ACC112 (cell line): Measurements from ENCODE around the gene DDX52.

ENCODE experiments used
- H2AFZ ChIP-seq: fragments of 200-600 bp; sonication (generic); one replicate; pipeline ENCODE4 v1.6.0; 2017; ENCODE audit warnings: antibody characterized with exemption, low read length; ENCODE audit not compliant: unreplicated experiment
- H3K27ac ChIP-seq: fragments of 200-600 bp; sonication (generic); 2 replicates; pipeline ENCODE4 v1.5.1; 2014; ENCODE audit warnings: low read depth, mild to moderate bottlenecking, antibody characterized with exemption, low read length, moderate library complexity
- H3K27me3 ChIP-seq: fragments of 200-600 bp; sonication (generic); 2 replicates; pipeline ENCODE4 v1.6.1; 2014; ENCODE audit warnings: mild to moderate bottlenecking, antibody characterized with exemption, low read length, moderate library complexity, mixed read lengths; ENCODE audit not compliant: insufficient read depth
- H3K36me3 ChIP-seq: fragments of 200-600 bp; sonication (generic); 2 replicates; pipeline ENCODE4 v1.6.1; 2016; ENCODE audit warnings: mild to moderate bottlenecking, antibody characterized with exemption, low read length, moderate library complexity, mixed read lengths; ENCODE audit not compliant: insufficient read depth
- H3K4me1 ChIP-seq: fragments of 200-600 bp; sonication (generic); one replicate; pipeline ENCODE4 v1.6.1; 2016; ENCODE audit warnings: low read length, mixed read lengths; ENCODE audit not compliant: insufficient read depth, unreplicated experiment, control insufficient read depth
- H3K4me3 ChIP-seq: fragments of 200-600 bp; sonication (generic); 2 replicates; pipeline ENCODE4 v1.5.1; 2014; ENCODE audit warnings: mild to moderate bottlenecking, low read depth, low read length
- H3K79me2 ChIP-seq: fragments of 200-600 bp; sonication (generic); one replicate; pipeline ENCODE4 v1.6.0; 2016; ENCODE audit warnings: low read length; ENCODE audit not compliant: control insufficient read depth, unreplicated experiment, insufficient read depth

DDX52 gene

GRCh38 chr17:37585066-37585465, 58.2 kb downstream of the DDX52 start:
- H3K36me3 ChIP-seq: peaks cover 18% of the 10 kb centered on the region
- H3K27me3 ChIP-seq: no peaks in the 10 kb centered on the region
- no peaks in the 10 kb centered on the region for H3K4me1 ChIP-seq
- H3K79me2 ChIP-seq: peaks cover 13% of the 10 kb centered on the region
- no peak overlapping the region for H3K4me3 ChIP-seq
- H2AFZ ChIP-seq: no peak overlapping the region
- no peak overlapping the region for H3K27ac ChIP-seq

GRCh38 chr17:37576281-37576680, 67.0 kb downstream of the DDX52 start:
- no peak overlapping the region for H2AFZ ChIP-seq
- no peak overlapping the region for H3K4me3 ChIP-seq
- H3K27ac ChIP-seq: no peak overlapping the region
- no peaks in the 10 kb centered on the region for H3K4me1 ChIP-seq
- peaks cover 23% of the 10 kb centered on the region for H3K36me3 ChIP-seq
- H3K27me3 ChIP-seq: no peaks in the 10 kb centered on the region
- no peaks in the 10 kb centered on the region for H3K79me2 ChIP-seq

- Histone ChIP-seq H3K4me3 (no peak overlapping the region), H3K27me3 (no peaks in the 10 kb centered on the region), H3K4me1 (no peaks in the 10 kb centered on the region), H2AFZ (no peak overlapping the region), H3K36me3 (peaks cover 23% of the 10 kb centered on the region), H3K79me2 (no peaks in the 10 kb centered on the region), H3K27ac (no peak overlapping the region)
These were observed 68.8 kb downstream of the DDX52 start for GRCh38 chr17:37574427-37574826.

- no peaks in the 10 kb centered on the region for H3K27me3 ChIP-seq
- no peak overlapping the region for H3K27ac ChIP-seq
- no peak overlapping the region for H2AFZ ChIP-seq
- H3K4me3 ChIP-seq: no peak overlapping the region
- no peaks in the 10 kb centered on the region for H3K4me1 ChIP-seq
- H3K36me3 ChIP-seq: peaks cover 24% of the 10 kb centered on the region
- H3K79me2 ChIP-seq: no peaks in the 10 kb centered on the region
These were observed 71.6 kb downstream of the DDX52 start for GRCh38 chr17:37571674-37572073.

- H3K27me3 ChIP-seq: no peaks in the 10 kb centered on the region
- no peak overlapping the region for H3K27ac ChIP-seq
- H3K36me3 ChIP-seq: peaks cover 22% of the 10 kb centered on the region
- no peak overlapping the region for H3K4me3 ChIP-seq
- H3K4me1 ChIP-seq: no peaks in the 10 kb centered on the region
- H3K79me2 ChIP-seq: no peaks in the 10 kb centered on the region
- no peak overlapping the region for H2AFZ ChIP-seq
These were observed 72.6 kb downstream of the DDX52 start for GRCh38 chr17:37570527-37571093.

DNA sequence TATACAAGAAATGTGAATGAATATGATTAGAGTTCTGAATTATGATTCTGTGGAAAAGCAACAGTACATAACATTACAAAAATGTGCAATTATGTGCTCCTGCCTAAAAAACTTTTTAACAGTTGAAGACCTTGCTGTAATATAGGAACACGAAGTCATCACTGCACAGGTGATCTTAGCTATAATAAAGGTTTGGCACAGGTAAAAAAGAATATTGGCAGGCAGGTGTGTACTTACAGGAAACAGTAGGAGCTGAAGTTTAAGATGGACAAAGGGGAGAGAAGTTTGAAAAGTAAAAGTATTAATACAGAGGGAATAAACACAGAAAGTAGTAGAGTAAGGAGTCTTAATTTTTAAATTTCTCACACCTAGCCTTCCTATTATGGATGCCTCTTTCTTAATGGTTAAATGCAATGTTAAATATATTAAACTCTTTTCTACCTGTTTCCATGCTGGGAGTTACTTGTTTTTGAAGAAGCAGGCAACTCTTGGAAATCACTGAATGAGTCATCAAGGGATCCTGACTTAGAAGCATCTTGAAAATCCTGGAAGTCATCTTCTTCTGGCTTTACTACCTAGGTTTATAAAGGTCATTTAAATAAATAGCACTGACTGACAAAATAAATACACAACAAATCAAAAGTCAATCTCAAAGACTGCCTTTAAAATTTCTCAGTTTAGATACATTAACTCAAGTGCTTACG, 74.7 kb downstream of the DDX52 start:
- no peak overlapping the region for H2AFZ ChIP-seq
- H3K4me1 ChIP-seq: no peaks in the 10 kb centered on the region
- H3K79me2 ChIP-seq: no peaks in the 10 kb centered on the region
- no peak overlapping the region for H3K4me3 ChIP-seq
- H3K27ac ChIP-seq: no peak overlapping the region
- H3K27me3 ChIP-seq: no peaks in the 10 kb centered on the region
- H3K36me3 ChIP-seq: peaks cover 10% of the 10 kb centered on the region; the same call in 1 of the 2 replicates

GRCh38 chr17:37567538-37567937, 75.7 kb downstream of the DDX52 start:
- Histone ChIP-seq H3K79me2 (no peaks in the 10 kb centered on the region), H2AFZ (no peak overlapping the region), H3K4me3 (no peak overlapping the region), H3K4me1 (no peaks in the 10 kb centered on the region), H3K36me3 (peaks cover 10% of the 10 kb centered on the region; the same call in 1 of the 2 replicates), H3K27me3 (no peaks in the 10 kb centered on the region), H3K27ac (no peak overlapping the region)

DNA sequence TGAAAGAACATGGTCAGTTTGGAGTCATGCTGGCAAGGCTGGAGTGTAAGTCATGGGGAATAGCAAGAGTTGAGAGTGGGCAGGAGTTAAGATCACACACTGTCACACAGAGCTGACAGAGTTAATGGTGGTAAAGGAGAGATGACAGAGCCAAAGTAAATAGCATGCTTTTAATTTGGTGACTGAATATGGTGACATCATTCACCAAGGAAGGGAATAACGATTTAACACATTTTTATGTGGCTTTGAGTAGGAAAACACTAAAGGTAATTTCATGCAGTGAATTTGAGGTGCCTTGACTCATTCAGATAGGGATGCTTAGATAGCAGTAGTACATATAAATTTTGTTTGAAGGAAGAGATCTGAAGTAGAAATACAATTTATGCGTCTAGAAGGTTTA, 76.1 kb downstream of the DDX52 start:
- no peaks in the 10 kb centered on the region for H3K4me1 ChIP-seq
- H3K27ac ChIP-seq: no peak overlapping the region
- H3K27me3 ChIP-seq: no peaks in the 10 kb centered on the region
- peaks cover 10% of the 10 kb centered on the region; the same call in 1 of the 2 replicates for H3K36me3 ChIP-seq
- no peaks in the 10 kb centered on the region for H3K79me2 ChIP-seq
- H3K4me3 ChIP-seq: no peak overlapping the region
- no peak overlapping the region for H2AFZ ChIP-seq

DNA sequence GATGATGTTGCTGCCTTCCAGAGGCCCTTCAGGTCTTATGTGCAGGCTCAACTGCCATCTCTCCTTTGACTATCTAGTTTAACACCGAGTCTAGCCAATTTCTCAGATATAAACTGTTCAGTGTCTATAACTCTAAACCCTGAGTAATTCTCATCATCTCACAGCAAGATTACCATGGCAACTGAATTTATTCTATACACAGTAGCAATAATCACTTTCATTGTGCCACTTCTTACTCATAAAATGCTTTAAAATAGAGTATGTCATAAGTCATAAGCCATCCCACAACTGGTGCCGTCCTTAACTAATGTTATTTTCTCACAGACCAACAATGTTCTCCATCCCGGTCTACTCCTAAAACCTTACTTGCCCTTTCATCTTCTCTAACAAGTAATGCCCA, 79.0 kb downstream of the DDX52 start:
- H3K4me3 ChIP-seq: no peak overlapping the region
- H2AFZ ChIP-seq: no peak overlapping the region
- H3K36me3 ChIP-seq: peaks cover 17% of the 10 kb centered on the region
- H3K27me3 ChIP-seq: no peaks in the 10 kb centered on the region
- H3K27ac ChIP-seq: no peak overlapping the region
- H3K79me2 ChIP-seq: no peaks in the 10 kb centered on the region
- H3K4me1 ChIP-seq: no peaks in the 10 kb centered on the region

GRCh38 chr17:37562016-37562745, 81.1 kb downstream of the DDX52 start:
- H3K27me3 ChIP-seq: no peaks in the 10 kb centered on the region
- H3K4me3 ChIP-seq: no peak overlapping the region
- H3K79me2 ChIP-seq: no peaks in the 10 kb centered on the region
- no peak overlapping the region for H3K27ac ChIP-seq
- H3K4me1 ChIP-seq: no peaks in the 10 kb centered on the region
- no peak overlapping the region for H2AFZ ChIP-seq
- H3K36me3 ChIP-seq: peaks cover 23% of the 10 kb centered on the region; the same call in 1 of the 2 replicates
